ENCODE measurements around the gene AURKAIP1.

GRCh38 chr1:1336446-1336845, 38.6 kb downstream of the AURKAIP1 start:
- TF ChIP-seq, protein P1, sequence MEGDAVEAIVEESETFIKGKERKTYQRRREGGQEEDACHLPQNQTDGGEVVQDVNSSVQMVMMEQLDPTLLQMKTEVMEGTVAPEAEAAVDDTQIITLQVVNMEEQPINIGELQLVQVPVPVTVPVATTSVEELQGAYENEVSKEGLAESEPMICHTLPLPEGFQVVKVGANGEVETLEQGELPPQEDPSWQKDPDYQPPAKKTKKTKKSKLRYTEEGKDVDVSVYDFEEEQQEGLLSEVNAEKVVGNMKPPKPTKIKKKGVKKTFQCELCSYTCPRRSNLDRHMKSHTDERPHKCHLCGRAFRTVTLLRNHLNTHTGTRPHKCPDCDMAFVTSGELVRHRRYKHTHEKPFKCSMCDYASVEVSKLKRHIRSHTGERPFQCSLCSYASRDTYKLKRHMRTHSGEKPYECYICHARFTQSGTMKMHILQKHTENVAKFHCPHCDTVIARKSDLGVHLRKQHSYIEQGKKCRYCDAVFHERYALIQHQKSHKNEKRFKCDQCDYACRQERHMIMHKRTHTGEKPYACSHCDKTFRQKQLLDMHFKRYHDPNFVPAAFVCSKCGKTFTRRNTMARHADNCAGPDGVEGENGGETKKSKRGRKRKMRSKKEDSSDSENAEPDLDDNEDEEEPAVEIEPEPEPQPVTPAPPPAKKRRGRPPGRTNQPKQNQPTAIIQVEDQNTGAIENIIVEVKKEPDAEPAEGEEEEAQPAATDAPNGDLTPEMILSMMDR (conservative IDR thresholded peaks at IDR 0.05; ENCODE audit: low read depth, low read length): no peak
- TF ChIP-seq EZH2 (IDR thresholded peaks at IDR 0.05; ENCODE audit: low read length, unreplicated experiment): no peak
- no peak for TF ChIP-seq EZH2phosphoT487 (IDR thresholded peaks at IDR 0.05; ENCODE audit: borderline replicate concordance, low read length)
